Activated naive CD8-positive, alpha-beta T cell treated with anti-CD3 and anti-CD28 coated beads, Interleukin-2, amount 10 ng/mL, durations not matched to agents 7 days and 5 days (primary cell): ENCODE measurements around the gene MPST. TPM values are rescaled to one million over a fixed set of nuclear protein-coding genes. Genes with fewer than 3 reads are reported as not detected.
"Not testable (repeated sequence)": the region's sequence is repeated elsewhere in the genome, so short reads cannot be mapped to it uniquely, and the experiment has no call there.

Experiments used
- ATAC-seq: fragments of 150-1000 bp; cut with Tn5 transposase; one replicate; pipeline ENCODE4 v1.10.0; 2021; ENCODE audit warnings: low read depth, moderate library complexity
- POLR2A ChIA-PET: fragments of 350-600 bp; sonication (Branson Sonifier 250); formaldehyde crosslinking; loops from one replicate; lab custom pipeline; 2021; ENCODE audit warnings: antibody characterized with exemption; lab: Charles Lee
- DNase-seq: peaks from one replicate; pipeline ENCODE4 v3.0.0; 2021
- H3K27ac Mint-ChIP-seq: one replicate; pipeline ENCODE4 v1.8.0; 2022; ENCODE audit warnings: mild to moderate bottlenecking, mixed read lengths
- H3K27me3 Mint-ChIP-seq: one replicate; pipeline ENCODE4 v1.8.0; 2022; ENCODE audit warnings: mild to moderate bottlenecking, moderate library complexity, mixed read lengths
- H3K36me3 Mint-ChIP-seq: one replicate; pipeline ENCODE4 v1.8.0; 2021; ENCODE audit warnings: mild to moderate bottlenecking, mixed read lengths
- H3K4me1 Mint-ChIP-seq: one replicate; pipeline ENCODE4 v1.8.0; 2021; ENCODE audit warnings: mixed read lengths
- H3K4me3 Mint-ChIP-seq: one replicate; pipeline ENCODE4 v1.8.0; 2022; ENCODE audit warnings: mild to moderate bottlenecking, moderate library complexity, mixed read lengths
- H3K9me3 Mint-ChIP-seq: one replicate; pipeline ENCODE4 v1.8.0; 2021; ENCODE audit warnings: mixed read lengths
- total RNA-seq, 2 experiments: library from RNA; stranded (reverse); gene quantifications; one replicate each; pipeline ENCODE4 v1.2.3, GENCODE V29; 2021

Gene MPST
- total RNA-seq, 2 experiments from 2014 or later = 23.1 to 23.4 TPM

DNA sequence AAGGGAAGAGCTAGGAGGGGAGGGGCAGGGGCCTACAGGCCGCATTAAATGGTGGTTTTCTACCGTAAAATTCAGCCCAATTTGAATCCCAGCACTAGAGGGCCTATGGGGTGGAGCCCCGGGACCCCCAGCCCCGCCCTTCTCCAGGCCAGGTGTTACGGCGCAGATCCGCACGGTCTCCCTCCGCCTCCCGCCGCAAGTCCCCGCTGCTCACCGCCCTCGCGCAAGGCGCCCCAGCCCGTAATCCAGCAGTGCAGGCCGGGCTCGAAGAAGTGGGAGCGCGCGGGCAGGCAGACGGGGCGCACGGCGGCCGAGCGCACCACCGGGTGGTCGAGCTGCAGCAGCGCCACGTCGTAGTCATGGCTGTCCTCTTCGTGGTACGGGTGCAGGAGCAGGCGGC is 49.3 kb downstream of the MPST start:
- Mint-ChIP-seq H3K27ac (no peak overlapping the region), H3K4me3 (no peak overlapping the region), H3K9me3 (no peaks in the 10 kb centered on the region), H3K36me3 (peaks cover 3% of the 10 kb centered on the region), H3K4me1 (peaks cover 2% of the 10 kb centered on the region), H3K27me3 (peaks cover 21% of the 10 kb centered on the region)
- POLR2A ChIA-PET = no interaction called here
- DNase-seq = no peak
- no peak for ATAC-seq

DNA sequence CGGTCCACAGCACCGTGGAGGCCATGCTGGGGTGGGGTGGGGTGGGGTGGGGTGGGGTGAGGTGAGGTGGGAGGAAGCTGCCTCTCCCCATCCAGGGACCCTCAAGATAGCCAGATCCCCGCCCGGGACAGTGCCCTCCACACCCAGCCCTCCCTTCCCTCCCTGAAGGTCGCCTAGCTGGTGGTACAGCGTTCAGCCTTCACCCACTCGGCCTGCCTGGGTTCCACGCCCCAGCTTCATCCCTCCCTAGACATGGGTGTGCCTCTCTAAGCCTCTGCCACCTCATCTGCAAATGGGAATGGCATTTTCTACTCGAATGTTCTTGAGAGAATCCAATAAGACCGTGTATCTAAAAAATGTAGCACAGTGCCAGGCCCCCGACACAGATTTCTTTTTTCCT is 49.8 kb downstream of the MPST start:
- H3K4me3 Mint-ChIP-seq = no peak overlapping the region
- H3K4me1 Mint-ChIP-seq = peaks cover under 1% of the 10 kb centered on the region
- POLR2A ChIA-PET = interaction anchor here (1.2 kb wide), 1 partner anchor 63 kb away, joined by 3 read pairs; no protein-coding TSS in a partner anchor
- H3K9me3 Mint-ChIP-seq = no peaks in the 10 kb centered on the region
- H3K27ac Mint-ChIP-seq = no peak overlapping the region
- H3K36me3 Mint-ChIP-seq = peaks cover 3% of the 10 kb centered on the region
- no peak for ATAC-seq
- no peak for DNase-seq
- peaks cover 21% of the 10 kb centered on the region for H3K27me3 Mint-ChIP-seq

DNA sequence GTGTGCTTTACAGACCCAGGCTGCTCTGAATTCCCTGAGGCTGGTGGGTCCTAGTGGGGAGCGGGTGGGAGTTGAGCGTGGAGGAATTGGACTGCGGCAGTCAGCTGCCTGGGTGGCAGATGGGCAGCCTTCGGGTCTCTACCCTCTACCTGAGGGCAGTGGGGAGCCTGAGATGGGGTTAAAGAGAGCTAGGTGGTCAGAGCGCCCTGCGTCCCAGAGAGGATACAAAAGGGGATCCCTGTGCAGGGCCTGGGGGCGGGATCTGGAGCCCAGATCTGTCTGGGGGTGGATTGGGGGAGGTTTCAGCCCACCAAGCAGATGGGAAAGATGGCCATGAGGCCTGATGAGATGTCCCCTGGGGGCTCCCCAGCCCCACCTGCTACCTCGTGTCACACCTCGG is 50.2 kb downstream of the MPST start:
- POLR2A ChIA-PET = interaction anchor here (1.2 kb wide), 1 partner anchor 63 kb away, joined by 3 read pairs; no protein-coding TSS in a partner anchor
- H3K36me3 Mint-ChIP-seq = no peaks in the 10 kb centered on the region
- H3K4me3 Mint-ChIP-seq = no peak overlapping the region
- H3K9me3 Mint-ChIP-seq = no peaks in the 10 kb centered on the region
- H3K27ac Mint-ChIP-seq = no peak overlapping the region
- H3K4me1 Mint-ChIP-seq = no peaks in the 10 kb centered on the region
- no peak for ATAC-seq
- H3K27me3 Mint-ChIP-seq = peaks cover 21% of the 10 kb centered on the region
- no peak for DNase-seq

DNA sequence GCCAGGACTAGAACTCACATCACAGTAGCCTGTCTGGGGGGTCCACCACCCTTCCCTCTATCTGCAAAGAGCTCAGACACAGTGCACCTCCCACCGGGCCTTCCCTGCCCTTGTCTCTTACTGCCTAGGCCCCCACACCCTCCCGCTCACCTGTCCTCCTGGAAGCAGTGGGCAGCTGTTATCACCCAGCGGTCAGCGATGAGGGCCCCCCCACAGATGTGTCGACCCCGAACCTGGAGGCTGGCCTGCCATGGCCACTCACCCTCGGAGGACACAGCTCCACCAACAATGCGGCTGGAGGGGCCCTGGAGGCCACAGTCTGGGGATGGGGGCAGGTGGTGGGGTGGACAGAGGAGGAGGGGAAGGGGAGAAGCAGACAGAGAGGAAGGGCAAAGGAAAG is 50.8 kb downstream of the MPST start:
- POLR2A ChIA-PET = interaction anchor here (1.2 kb wide), 1 partner anchor 62 kb away, joined by 3 read pairs; no protein-coding TSS in a partner anchor
- H3K9me3 Mint-ChIP-seq = no peaks in the 10 kb centered on the region

GRCh38 chr22:37070744-37071143 is 51.2 kb downstream of the MPST start:
- no peak for ATAC-seq
- no peak overlapping the region for H3K4me3 Mint-ChIP-seq

More for the DNA sequence above, 50.8 kb downstream of the MPST start:
- Mint-ChIP-seq H3K27ac (no peak overlapping the region), H3K27me3 (peaks cover 21% of the 10 kb centered on the region), H3K36me3 (no peaks in the 10 kb centered on the region), H3K4me1 (no peaks in the 10 kb centered on the region), H3K4me3 (no peak overlapping the region)
- DNase-seq (no peak), ATAC-seq (no peak)

GRCh38 chr22:37071850-37072592 is 52.5 kb downstream of the MPST start:
- H3K4me3 Mint-ChIP-seq, DNase-seq, H3K27ac Mint-ChIP-seq, H3K9me3 Mint-ChIP-seq, H3K4me1 Mint-ChIP-seq, POLR2A ChIA-PET, H3K36me3 Mint-ChIP-seq, ATAC-seq: not testable (repeated sequence)
- H3K27me3 Mint-ChIP-seq = peaks cover 21% of the 10 kb centered on the region

More at GRCh38 chr22:37070744-37071143, 51.2 kb downstream of the MPST start:
- no peak for DNase-seq
- Mint-ChIP-seq H3K27me3 (peaks cover 21% of the 10 kb centered on the region), H3K27ac (no peak overlapping the region), H3K4me1 (no peaks in the 10 kb centered on the region), H3K9me3 (no peaks in the 10 kb centered on the region), H3K36me3 (no peaks in the 10 kb centered on the region)
- POLR2A ChIA-PET = no interaction called here

DNA sequence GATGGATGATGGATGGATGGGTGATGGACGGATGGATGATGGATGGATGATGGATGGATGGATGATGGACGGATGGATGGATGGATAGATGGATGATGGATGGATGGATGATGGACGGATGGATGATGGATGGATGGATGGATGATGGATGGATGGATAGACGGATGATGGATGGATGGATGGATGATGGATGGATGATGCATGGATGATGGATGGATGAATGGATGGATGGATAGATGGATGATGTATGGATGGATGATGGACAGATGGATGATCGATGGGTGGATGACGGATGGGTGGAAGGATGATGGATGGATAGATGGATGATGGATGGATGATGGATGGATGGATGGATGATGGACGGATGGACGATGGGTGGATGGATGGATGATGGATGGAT is 53.1 kb downstream of the MPST start:
- H3K27me3 Mint-ChIP-seq = peaks cover 18% of the 10 kb centered on the region
- POLR2A ChIA-PET = no interaction called here
- no peak for DNase-seq
- no peak overlapping the region for H3K4me3 Mint-ChIP-seq
- no peaks in the 10 kb centered on the region for H3K36me3 Mint-ChIP-seq
- H3K4me1 Mint-ChIP-seq = peaks cover 3% of the 10 kb centered on the region
- ATAC-seq = no peak
- H3K9me3 Mint-ChIP-seq = no peaks in the 10 kb centered on the region
- H3K27ac Mint-ChIP-seq = no peak overlapping the region

DNA sequence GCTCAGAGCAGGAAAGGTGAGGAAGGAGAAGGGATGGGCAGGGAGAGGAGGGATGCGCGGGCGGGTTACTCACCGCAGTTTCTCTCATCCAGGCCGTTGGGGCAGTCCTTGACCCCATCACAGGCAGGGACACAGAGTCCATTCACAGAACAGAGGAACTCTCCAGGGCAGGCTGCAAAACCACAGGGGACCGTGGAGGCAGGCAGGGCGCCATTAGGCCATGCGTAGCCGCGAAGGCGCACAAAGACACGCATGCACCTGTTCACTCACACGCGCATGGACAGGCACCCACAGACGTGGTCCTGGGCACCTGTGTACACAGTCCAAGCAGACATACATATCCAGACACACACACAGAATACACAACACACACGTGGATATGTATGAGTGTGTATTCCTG is 55.0 kb downstream of the MPST start:
- Mint-ChIP-seq H3K27ac (no peak overlapping the region), H3K4me3 (no peak overlapping the region), H3K27me3 (peaks cover 11% of the 10 kb centered on the region), H3K36me3 (no peaks in the 10 kb centered on the region), H3K4me1 (peaks cover 19% of the 10 kb centered on the region), H3K9me3 (no peaks in the 10 kb centered on the region)
- ATAC-seq (no peak), DNase-seq (no peak)
- POLR2A ChIA-PET = interaction anchor here (1.3 kb wide), 1 partner anchor 48 kb away, joined by 3 read pairs; no protein-coding TSS in a partner anchor

GRCh38 chr22:37075046-37075445 is 55.5 kb downstream of the MPST start:
- Mint-ChIP-seq H3K27ac (peak overlapping the region; percentile 50), H3K36me3 (no peaks in the 10 kb centered on the region), H3K27me3 (peaks cover 6% of the 10 kb centered on the region), H3K9me3 (no peaks in the 10 kb centered on the region), H3K4me1 (peaks cover 24% of the 10 kb centered on the region), H3K4me3 (no peak overlapping the region)
- DNase-seq (no peak), ATAC-seq (no peak)
- POLR2A ChIA-PET = interaction anchor here (1.3 kb wide), 1 partner anchor 47 kb away, joined by 3 read pairs; no protein-coding TSS in a partner anchor

DNA sequence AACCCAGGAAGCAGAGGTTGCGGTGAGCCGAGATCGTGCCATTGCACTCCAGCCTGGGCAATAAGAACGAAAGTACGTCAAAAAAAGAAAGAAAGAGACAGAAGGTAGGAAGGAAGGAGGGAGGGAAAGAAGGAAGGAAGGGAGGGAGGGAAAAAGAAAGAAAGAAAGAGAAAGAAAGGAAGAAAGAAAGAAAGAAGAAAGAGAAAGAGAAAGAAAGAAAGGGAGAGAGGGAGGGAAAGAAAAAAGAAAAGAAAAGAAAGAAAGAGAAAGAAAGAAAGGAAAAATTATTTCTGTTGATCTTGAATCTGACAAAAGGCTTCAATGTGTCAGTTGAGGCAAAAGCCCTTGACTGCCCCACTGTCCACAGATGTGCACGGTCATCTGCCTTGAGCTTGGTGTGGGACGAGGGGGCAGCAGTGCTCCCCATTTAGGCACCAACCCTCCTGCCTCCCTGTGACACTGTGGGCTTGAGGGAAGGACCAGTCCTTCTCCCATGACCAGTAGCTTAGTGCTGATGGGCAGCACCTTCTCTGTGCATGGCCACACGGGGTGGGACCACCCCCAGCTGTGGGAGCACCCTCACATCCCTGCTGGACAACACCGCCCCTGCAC is 56.4 kb downstream of the MPST start:
- no peak for DNase-seq

GRCh38 chr22:37077802-37078448 is 58.4 kb downstream of the MPST start:
- no peaks in the 10 kb centered on the region for H3K27me3 Mint-ChIP-seq
- POLR2A ChIA-PET = interaction anchor here (0.8 to 4.6 kb wide), 8 partner anchors 43 to 122 kb away, joined by 3 to 57 read pairs (median 5); partner anchors contain the start of gene IL2RB
- H3K9me3 Mint-ChIP-seq = no peaks in the 10 kb centered on the region
- peak overlapping the region; percentile 100 for H3K27ac Mint-ChIP-seq
- DNase-seq = peak; percentile 94
- H3K4me3 Mint-ChIP-seq = peak overlapping the region; percentile 85
- peak; percentile 17 for ATAC-seq
- peaks cover 47% of the 10 kb centered on the region for H3K4me1 Mint-ChIP-seq
- no peaks in the 10 kb centered on the region for H3K36me3 Mint-ChIP-seq

More for the DNA sequence above, 56.4 kb downstream of the MPST start:
- H3K36me3 Mint-ChIP-seq = no peaks in the 10 kb centered on the region
- no peaks in the 10 kb centered on the region for H3K9me3 Mint-ChIP-seq
- H3K27ac Mint-ChIP-seq = peak overlapping the region; percentile 40
- no peak for ATAC-seq
- no peaks in the 10 kb centered on the region for H3K27me3 Mint-ChIP-seq
- POLR2A ChIA-PET = interaction anchor here (0.7 to 2.1 kb wide), 5 partner anchors 43 to 124 kb away, joined by 3 to 9 read pairs (median 4); partner anchors contain the start of gene IL2RB
- H3K4me3 Mint-ChIP-seq = no peak overlapping the region
- peaks cover 29% of the 10 kb centered on the region for H3K4me1 Mint-ChIP-seq

DNA sequence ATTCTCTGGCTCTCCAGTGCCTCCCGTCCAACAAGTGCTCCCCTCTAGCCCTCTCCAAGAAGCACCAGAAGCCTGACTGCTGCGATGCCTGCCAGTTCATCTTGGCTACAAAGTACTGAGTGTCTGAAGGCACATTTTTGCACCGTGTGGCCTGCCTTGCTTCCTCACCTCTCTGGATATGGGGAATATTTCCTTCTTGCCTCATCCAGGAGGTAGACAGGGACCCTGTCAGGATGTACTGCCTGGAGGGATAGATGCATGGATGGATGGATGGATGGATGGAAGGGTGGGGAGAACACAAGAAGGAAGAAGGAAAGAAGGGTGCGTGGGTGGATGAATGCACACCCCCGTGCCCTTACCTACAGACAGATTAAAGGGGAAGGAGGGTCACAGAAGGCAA is 59.6 kb downstream of the MPST start:
- Mint-ChIP-seq H3K27me3 (no peaks in the 10 kb centered on the region), H3K4me1 (peaks cover 56% of the 10 kb centered on the region), H3K9me3 (no peaks in the 10 kb centered on the region), H3K4me3 (peak overlapping the region; percentile 85), H3K36me3 (peaks cover 2% of the 10 kb centered on the region), H3K27ac (peak overlapping the region; percentile 100)
- POLR2A ChIA-PET = interaction anchor here (0.5 to 4.6 kb wide), 27 partner anchors 10 to 627 kb away, joined by 3 to 114 read pairs (median 5); partner anchors contain the start of genes IFT27, IL2RB, KCTD17 and RAC2
- ATAC-seq (no peak), DNase-seq (no peak)
